PFSK-1 (cell line): ENCODE measurements around the gene RBMXL3.

Experiments
- FOXP2 ChIP-seq: optimal IDR thresholded peaks from 2 replicates; pipeline ENCODE3; 2011; ENCODE audit warnings: borderline replicate concordance, control low read depth, inconsistent platforms; ENCODE audit not compliant: insufficient read depth; ENCODE audit errors: extremely low read length, extremely low read depth
- POLR2AphosphoS5 ChIP-seq: IDR thresholded peaks from 2 replicates; pipeline ENCODE4 v1.6.1; 2012; ENCODE audit warnings: low read depth, mild to moderate bottlenecking, control low read depth, low read length, moderate library complexity
- REST ChIP-seq, 2 experiments: IDR thresholded peaks; 2 replicates each; pipeline versions ENCODE4 v1.6.1 to v1.8.0; 2011 to 2012; ENCODE audit warnings: low read depth in 2 of 2, low read length in 2 of 2, control low read depth in 1 of 2, inconsistent platforms in 1 of 2, mild to moderate bottlenecking in 1 of 2, moderate library complexity in 1 of 2; ENCODE audit not compliant: insufficient read depth in 1 of 2
- SIN3A ChIP-seq: IDR thresholded peaks from 2 replicates; pipeline ENCODE4 v1.6.1; 2012; ENCODE audit warnings: mild to moderate bottlenecking, low read length, moderate library complexity, borderline replicate concordance; ENCODE audit not compliant: insufficient read depth
- TAF1 ChIP-seq: IDR thresholded peaks from 2 replicates; pipeline ENCODE4 v1.6.1; 2012; ENCODE audit warnings: low read length, control low read depth, borderline replicate concordance; ENCODE audit not compliant: insufficient read depth

GRCh38 chrX:115174548-115174947 lies 14.7 kb upstream of the RBMXL3 start:
- TF ChIP-seq FOXP2 (no peak), POLR2AphosphoS5 (no peak), SIN3A (no peak), REST (IDR thresholded peaks at IDR 0.05; ENCODE audit: insufficient read depth in 1 of 2, low read depth in 2 of 2, low read length in 2 of 2) (no peak), TAF1 (no peak)
